Esophagus squamous epithelium (tissue), 5 donors: ENCODE measurements around the gene BFSP1. TPM values are rescaled to one million over a fixed set of nuclear protein-coding genes. Genes with fewer than 3 reads are reported as not detected.

ENCODE experiments used
- DNase-seq: peaks from one replicate; lab custom pipeline; 2025; lab: John Stamatoyannopoulos, UW
- H3K27ac ChIP-seq, 4 donors: fragments of 200-600 bp; sonication (generic); one replicate each; pipeline ENCODE4 v1.5.1; 2016 to 2019; ENCODE audit warnings: mild to moderate bottlenecking in 1 of 4
- H3K27me3 ChIP-seq, 4 donors: fragments of 200-600 bp; sonication (generic); 1 replicate in 3 of 4; 2 replicates in 1 of 4; pipeline versions ENCODE4 v1.5.1 to v1.6.0; 2017 to 2021; ENCODE audit warnings: antibody characterized with exemption in 1 of 4
- H3K36me3 ChIP-seq, 3 donors: fragments of 200-600 bp; sonication (generic); one replicate each; pipeline ENCODE4 v1.5.1; 2016 to 2019
- H3K4me1 ChIP-seq, 3 donors: fragments of 200-600 bp; sonication (generic); one replicate each; pipeline ENCODE4 v1.5.1; 2017 to 2019
- H3K4me3 ChIP-seq, 4 donors: fragments of 200-600 bp; sonication (generic); 1 replicate in 3 of 4; 2 replicates in 1 of 4; pipeline ENCODE4 v1.5.1; 2016 to 2019; ENCODE audit warnings: mild to moderate bottlenecking in 2 of 4, moderate library complexity in 1 of 4
- H3K9me3 ChIP-seq, 3 donors: fragments of 200-600 bp; sonication (generic); one replicate each; pipeline ENCODE4 v1.5.1; 2016 to 2019
- CTCF ChIP-seq, 6 experiments: fragments of 450-650 bp in 4 of 6; fragments of 200-600 bp in 2 of 6; sonication (generic) in 2 of 6; IDR thresholded peaks; one replicate each; pipeline ENCODE4 v1.5.1; 2016 to 2019; ENCODE audit warnings: antibody characterized with exemption in 6 of 6, mild to moderate bottlenecking in 4 of 6, moderate library complexity in 4 of 6
- POLR2A ChIP-seq, 4 donors: fragments of 450-650 bp; IDR thresholded peaks; one replicate each; pipeline ENCODE4 v1.6.1; 2017; ENCODE audit warnings: antibody characterized with exemption in 4 of 4, mild to moderate bottlenecking in 4 of 4, moderate library complexity in 3 of 4
- WGBS, 2 donors: methylation state at CpG; one replicate each; pipeline ENCODE4 v1.1.5; 2018; 5-methylcytosine and 5-hydroxymethylcytosine counted together
- intact Hi-C: fragments of 100-400 bp; cut with DNase I; formaldehyde crosslinking; loops from one replicate; pipeline ENCODE4 v1.15.0; 2022
- total RNA-seq, 4 donors: library from RNA; depleted of rRNA; stranded (reverse); fragments of >200 nt; gene quantifications; one replicate each; pipeline ENCODE4 v1.1.0, GENCODE V29; 2016
- donor health status: DM: yes; HTN: yes; CAD: no.

Gene BFSP1
- total RNA-seq, 4 donors from 2014 or later = 0.56 to 1.3 (median 1.00) TPM

- Histone ChIP-seq H3K36me3 (no peaks in the 10 kb centered on the region), H3K4me1 (no peaks in the 10 kb centered on the region), H3K9me3 (no peaks in the 10 kb centered on the region), H3K27me3 (peaks cover 0 to 45% (median 0%) of the 10 kb centered on the region in 4 donors), H3K4me3 (no peak overlapping the region), H3K27ac (no peak overlapping the region)
- TF ChIP-seq POLR2A (IDR thresholded peaks at IDR 0.05) (no peak), CTCF (IDR thresholded peaks at IDR 0.05) (no peak)
- intact Hi-C loops = no loop called here
- DNase-seq = no peak
- WGBS, 2 donors = 63 to 72% methylated on average over 6 to 11 of the region's 13 CpGs
These were observed 85.6 kb downstream of the BFSP1 start for GRCh38 chr20:17445543-17445942.

GRCh38 chr20:17444091-17444490 is 87.1 kb downstream of the BFSP1 start:
- Histone ChIP-seq H3K4me1 (no peaks in the 10 kb centered on the region), H3K4me3 (no peak overlapping the region), H3K27me3 (peaks cover 0 to 48% (median 0%) of the 10 kb centered on the region in 4 donors), H3K9me3 (no peaks in the 10 kb centered on the region), H3K36me3 (no peaks in the 10 kb centered on the region), H3K27ac (no peak overlapping the region)
- no peak for TF ChIP-seq POLR2A (IDR thresholded peaks at IDR 0.05)
- TF ChIP-seq CTCF (IDR thresholded peaks at IDR 0.05) = no peak
- 24 to 47% methylated on average over 2 of the region's 2 CpGs for WGBS, 2 donors
- intact Hi-C loops = no loop called here
- no peak for DNase-seq

Other genes with a start within 250 kb of the BFSP1 start
- gene DSTN, start 38.7 kb upstream of the BFSP1 start, total RNA-seq = 100 to 1,000 TPM; 242 to 616 (median 360) TPM
- 100 to 1,000 TPM in 1 of 4 donors, 10 to 100 TPM in 3; 61.4 to 128 (median 72.7) TPM for gene RRBP1, start 150.9 kb upstream of the BFSP1 start, total RNA-seq
- not detected for gene BANF2, start 168.6 kb upstream of the BFSP1 start, total RNA-seq